Upper lobe of left lung (tissue), 6 donors: ENCODE measurements around the gene ANKMY2. TPM values are rescaled to one million over a fixed set of nuclear protein-coding genes. Genes with fewer than 3 reads are reported as not detected.

Experiments
- ATAC-seq, 2 donors: fragments of 200-7000 bp; cut with Tn5 transposase; one replicate each; pipeline ENCODE4 v1.9.1; 2022; ENCODE audit warnings: mild to moderate bottlenecking in 2 of 2, moderate library complexity in 2 of 2; ENCODE audit not compliant: low FRiP score in 2 of 2
- DNase-seq, 2 donors: peaks; one replicate each; pipeline ENCODE4 v3.0.0-alpha.2; 2019 to 2020
- H3K27ac ChIP-seq, 4 donors: fragments of 200-600 bp; sonication (generic); one replicate each; pipeline ENCODE4 v1.5.1; 2016 to 2019
- H3K27me3 ChIP-seq, 4 donors: fragments of 200-600 bp; sonication (generic); one replicate each; pipeline ENCODE4 v1.5.1; 2017 to 2019
- H3K36me3 ChIP-seq, 4 donors: fragments of 200-600 bp; sonication (generic); one replicate each; pipeline ENCODE4 v1.5.1; 2016 to 2019
- H3K4me1 ChIP-seq, 4 donors: fragments of 200-600 bp; sonication (generic); one replicate each; pipeline ENCODE4 v1.5.1; 2018 to 2019
- H3K4me3 ChIP-seq, 4 donors: fragments of 200-600 bp; sonication (generic); one replicate each; pipeline ENCODE4 v1.5.1; 2017 to 2019; ENCODE audit warnings: mild to moderate bottlenecking in 2 of 4, moderate library complexity in 1 of 4
- H3K9me3 ChIP-seq, 4 donors: fragments of 200-600 bp; sonication (generic); one replicate each; pipeline ENCODE4 v1.5.1; 2018 to 2019
- EP300 ChIP-seq, 4 donors: sonication (generic); formaldehyde crosslinking; IDR thresholded peaks; one replicate each; pipeline ENCODE4 v1.5.1; 2017; ENCODE audit warnings: antibody characterized with exemption in 4 of 4, control low read depth in 2 of 4
- POLR2A ChIP-seq, 4 donors: fragments of 450-650 bp; IDR thresholded peaks; one replicate each; pipeline ENCODE4 v1.5.1; 2016 to 2017; ENCODE audit warnings: antibody characterized with exemption in 4 of 4, mild to moderate bottlenecking in 2 of 4
- POLR2AphosphoS5 ChIP-seq, 2 donors: sonication (generic); formaldehyde crosslinking; IDR thresholded peaks; one replicate each; pipeline ENCODE4 v1.5.1; 2017; ENCODE audit warnings: antibody characterized with exemption in 2 of 2
- WGBS, 2 donors: methylation state at CpG; one replicate each; pipeline ENCODE4 v1.1.5; 2017 to 2018; 5-methylcytosine and 5-hydroxymethylcytosine counted together
- total RNA-seq, 6 donors: library from RNA; depleted of rRNA in 4 of 6; stranded (reverse); fragments of >200 nt in 4 of 6; gene quantifications; one replicate each; pipeline versions ENCODE4 v1.1.0 to v1.2.1, GENCODE V29; 2016 to 2021
- TF ChIP-seq, protein P1 (sequence below), 6 experiments: fragments of 450-650 bp in 4 of 6; fragments of 200-600 bp in 2 of 6; sonication (generic) in 2 of 6; IDR thresholded peaks; one replicate each; pipeline ENCODE4 v1.5.1; 2016 to 2019; ENCODE audit warnings: antibody characterized with exemption in 6 of 6
- donor health status: DM: no; HTN: no; CAD: no; lungs with moderate emphysema.
- donor health status: DM: no; HTN: yes; CAD: no; lungs with severe emphysema.

ANKMY2 gene
- total RNA-seq, 6 donors from 2014 or later: 5.8 to 16.3 (median 12.7) TPM

DNA sequence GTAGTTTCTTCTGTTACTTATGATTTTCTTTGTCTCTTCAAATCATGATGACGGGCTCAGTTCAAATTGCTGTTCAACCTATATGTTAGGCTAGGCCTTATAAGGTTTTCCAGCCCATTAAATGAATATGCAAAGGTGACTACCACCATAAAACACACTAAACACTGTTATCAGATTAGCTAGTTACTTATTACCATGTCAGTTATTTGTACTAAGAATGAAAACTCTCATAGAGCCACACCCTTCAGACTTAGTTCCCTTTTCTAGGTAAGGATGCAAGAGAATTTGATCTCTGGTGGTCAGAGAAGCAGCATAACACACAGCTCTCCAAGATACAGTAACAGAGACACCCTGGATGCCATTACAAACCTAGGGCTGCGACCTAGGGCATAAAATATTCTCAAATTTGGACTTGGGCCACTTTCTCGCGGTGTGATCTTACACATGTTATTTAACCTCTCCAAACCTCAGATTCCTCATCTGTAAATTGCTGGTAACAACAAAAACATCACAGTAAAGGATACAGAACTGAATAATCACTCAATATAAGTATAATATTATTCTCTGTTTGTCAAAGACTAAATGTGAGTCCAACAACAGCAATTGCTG is 35.6 kb downstream of the ANKMY2 start:
- Histone ChIP-seq H3K27ac (no peak overlapping the region), H3K36me3 (peaks cover 4 to 48% (median 10%) of the 10 kb centered on the region in 4 donors), H3K4me1 (peaks cover 0 to 5% (median 0%) of the 10 kb centered on the region in 4 donors), H3K27me3 (no peaks in the 10 kb centered on the region), H3K9me3 (no peaks in the 10 kb centered on the region), H3K4me3 (no peak overlapping the region)
- WGBS, 2 donors: 75 to 84% methylated on average over 4 of the region's 4 CpGs
- TF ChIP-seq, protein P1, sequence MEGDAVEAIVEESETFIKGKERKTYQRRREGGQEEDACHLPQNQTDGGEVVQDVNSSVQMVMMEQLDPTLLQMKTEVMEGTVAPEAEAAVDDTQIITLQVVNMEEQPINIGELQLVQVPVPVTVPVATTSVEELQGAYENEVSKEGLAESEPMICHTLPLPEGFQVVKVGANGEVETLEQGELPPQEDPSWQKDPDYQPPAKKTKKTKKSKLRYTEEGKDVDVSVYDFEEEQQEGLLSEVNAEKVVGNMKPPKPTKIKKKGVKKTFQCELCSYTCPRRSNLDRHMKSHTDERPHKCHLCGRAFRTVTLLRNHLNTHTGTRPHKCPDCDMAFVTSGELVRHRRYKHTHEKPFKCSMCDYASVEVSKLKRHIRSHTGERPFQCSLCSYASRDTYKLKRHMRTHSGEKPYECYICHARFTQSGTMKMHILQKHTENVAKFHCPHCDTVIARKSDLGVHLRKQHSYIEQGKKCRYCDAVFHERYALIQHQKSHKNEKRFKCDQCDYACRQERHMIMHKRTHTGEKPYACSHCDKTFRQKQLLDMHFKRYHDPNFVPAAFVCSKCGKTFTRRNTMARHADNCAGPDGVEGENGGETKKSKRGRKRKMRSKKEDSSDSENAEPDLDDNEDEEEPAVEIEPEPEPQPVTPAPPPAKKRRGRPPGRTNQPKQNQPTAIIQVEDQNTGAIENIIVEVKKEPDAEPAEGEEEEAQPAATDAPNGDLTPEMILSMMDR (IDR thresholded peaks at IDR 0.05): no peak
- no peak for TF ChIP-seq POLR2AphosphoS5 (IDR thresholded peaks at IDR 0.05)
- TF ChIP-seq EP300 (IDR thresholded peaks at IDR 0.05): no peak
- no peak for TF ChIP-seq POLR2A (IDR thresholded peaks at IDR 0.05)
- ATAC-seq (no peak), DNase-seq (no peak)

GRCh38 chr7:16606704-16607103 is 38.9 kb downstream of the ANKMY2 start:
- no peak for ATAC-seq
- WGBS, 2 donors: 67 to 70% methylated on average over 3 of the region's 3 CpGs
- peaks cover 4 to 67% (median 21%) of the 10 kb centered on the region in 4 donors for H3K36me3 ChIP-seq

GRCh38 chr7:16604054-16604453 is 41.5 kb downstream of the ANKMY2 start:
- Histone ChIP-seq H3K9me3 (no peaks in the 10 kb centered on the region), H3K4me3 (no peak overlapping the region), H3K27me3 (no peaks in the 10 kb centered on the region), H3K4me1 (no peaks in the 10 kb centered on the region), H3K36me3 (peaks cover 4 to 79% (median 31%) of the 10 kb centered on the region in 4 donors), H3K27ac (no peak overlapping the region)
- 95 to 96% methylated on average over 3 of the region's 3 CpGs for WGBS, 2 donors
- TF ChIP-seq, protein P1 (IDR thresholded peaks at IDR 0.05): peak in 1 of 6 experiments; percentile 5
- no peak for TF ChIP-seq POLR2AphosphoS5 (IDR thresholded peaks at IDR 0.05)
- ATAC-seq: no peak
- DNase-seq: no peak

More at GRCh38 chr7:16606704-16607103, 38.9 kb downstream of the ANKMY2 start:
- DNase-seq: no peak
- Histone ChIP-seq H3K27me3 (no peaks in the 10 kb centered on the region), H3K9me3 (no peaks in the 10 kb centered on the region), H3K4me1 (peaks cover 0 to 5% (median 0%) of the 10 kb centered on the region in 4 donors), H3K27ac (no peak overlapping the region), H3K4me3 (no peak overlapping the region)
- TF ChIP-seq EP300 (IDR thresholded peaks at IDR 0.05) (no peak), POLR2A (IDR thresholded peaks at IDR 0.05) (no peak), POLR2AphosphoS5 (IDR thresholded peaks at IDR 0.05) (no peak)
- TF ChIP-seq, protein P1 (IDR thresholded peaks at IDR 0.05): no peak

- no peaks in the 10 kb centered on the region for H3K4me1 ChIP-seq
- H3K36me3 ChIP-seq: peaks cover 4 to 75% (median 33%) of the 10 kb centered on the region in 4 donors
- H3K27ac ChIP-seq: no peak overlapping the region
- no peaks in the 10 kb centered on the region for H3K9me3 ChIP-seq
- H3K4me3 ChIP-seq: no peak overlapping the region
- no peak for ATAC-seq
- TF ChIP-seq POLR2A (IDR thresholded peaks at IDR 0.05): no peak
- no peak for TF ChIP-seq POLR2AphosphoS5 (IDR thresholded peaks at IDR 0.05)
- TF ChIP-seq, protein P1 (IDR thresholded peaks at IDR 0.05): no peak
- no peak for TF ChIP-seq EP300 (IDR thresholded peaks at IDR 0.05)
- H3K27me3 ChIP-seq: no peaks in the 10 kb centered on the region
- DNase-seq: no peak
These were observed 41.9 kb downstream of the ANKMY2 start for GRCh38 chr7:16603633-16604032.

DNA sequence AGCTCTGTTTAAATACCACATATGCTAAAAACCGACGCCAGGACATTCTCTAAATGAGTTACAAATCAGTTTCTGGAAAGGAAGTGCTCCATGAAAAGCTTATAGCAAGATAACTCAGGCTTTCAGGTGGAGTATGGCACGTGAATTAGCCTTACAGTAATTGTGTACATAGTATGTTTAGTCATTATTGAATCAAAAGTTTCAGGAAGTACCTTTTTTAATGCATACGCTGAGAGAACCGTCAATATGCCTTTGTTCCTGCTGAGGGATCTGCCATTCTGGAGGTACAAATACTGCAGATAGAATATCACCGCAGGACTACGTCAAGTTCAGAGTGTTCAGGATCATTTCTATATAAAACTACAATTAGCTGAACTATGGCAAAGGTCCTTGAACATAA is 45.7 kb downstream of the ANKMY2 start:
- H3K9me3 ChIP-seq: no peaks in the 10 kb centered on the region
- no peaks in the 10 kb centered on the region for H3K27me3 ChIP-seq
- TF ChIP-seq POLR2AphosphoS5 (IDR thresholded peaks at IDR 0.05): no peak
- no peak for TF ChIP-seq POLR2A (IDR thresholded peaks at IDR 0.05)
- TF ChIP-seq, protein P1 (IDR thresholded peaks at IDR 0.05): no peak
- no peak for TF ChIP-seq EP300 (IDR thresholded peaks at IDR 0.05)
- ATAC-seq: no peak
- 86 to 87% methylated on average over 7 of the region's 7 CpGs for WGBS, 2 donors
- DNase-seq: no peak
- H3K4me1 ChIP-seq: no peaks in the 10 kb centered on the region
- H3K27ac ChIP-seq: no peak overlapping the region
- H3K4me3 ChIP-seq: no peak overlapping the region
- H3K36me3 ChIP-seq: peaks cover 0 to 54% (median 26%) of the 10 kb centered on the region in 4 donors
